ENCODE results near the gene NXNL1. TPM values are rescaled to one million over a fixed set of nuclear protein-coding genes. Genes with fewer than 3 reads are reported as not detected.

The NXNL1 gene
- total and polyA plus RNA-seq, 9 of the 15 experiments (the other 6 are each of a cell fraction or from before 2014, with no cell fraction given), result not detected

DNA sequence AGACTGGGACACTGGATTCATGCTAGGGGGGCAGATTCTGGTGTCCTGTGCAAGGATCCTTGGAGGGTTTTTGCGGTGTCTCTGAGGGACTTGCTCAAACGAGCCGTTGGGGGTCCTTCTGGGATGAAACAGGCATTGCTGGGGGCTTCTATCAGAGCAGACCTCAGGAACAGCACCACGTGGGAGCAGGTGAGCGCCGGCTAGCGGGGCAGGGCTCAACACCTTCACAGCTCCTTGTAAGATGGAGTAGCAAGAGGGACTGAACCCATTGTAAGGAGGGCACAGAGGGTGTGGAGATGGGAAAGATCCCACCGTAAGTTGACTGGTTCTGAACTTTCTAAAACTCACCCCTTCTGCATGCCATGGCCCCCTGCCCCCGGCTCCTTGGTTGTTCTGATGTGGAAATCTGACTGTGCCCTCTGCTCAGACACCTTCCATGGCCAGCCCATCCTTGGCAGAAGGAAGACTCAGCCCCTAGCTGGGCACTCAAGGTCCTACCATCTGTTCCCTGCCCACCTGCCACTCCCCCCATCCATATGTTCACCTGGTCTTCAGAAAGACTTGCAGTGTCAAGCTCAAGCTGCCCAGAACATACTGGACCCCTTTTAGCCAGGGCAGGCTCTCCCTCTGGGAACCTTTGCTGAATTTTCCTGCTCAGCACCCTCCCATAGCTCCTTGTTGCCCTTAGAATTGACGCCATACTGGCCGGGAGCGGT lies 10.8 kb upstream of the NXNL1 start:
- H3K4me3 ChIP-seq, result peak overlapping the region; percentile 76; the same call in 1 of the 2 replicates
- peaks cover 2% of the 10 kb centered on the region; the same call in 1 of the 2 replicates for H3K9me3 ChIP-seq (replicated peaks; ENCODE audit: control insufficient read depth, insufficient read depth, low read depth, low read length)
- no peaks in the 10 kb centered on the region for H3K79me2 ChIP-seq (ENCODE audit: control insufficient read depth, insufficient read depth, low read length)
- ChIA-PET CTCF (ENCODE audit: low intra/inter-chr PET ratio) (no interaction called here), POLR2A (interaction anchor here (0.6 to 0.9 kb wide), 2 partner anchors 12 to 116 kb away, joined by 3 read pairs; no protein-coding TSS in a partner anchor)
- ATAC-seq (no peak), FAIRE-seq (no peak), DNase-seq (ENCODE audit: extremely low read depth in 1 of 4, low spot score in 3 of 4) (no peak)
- H4K20me1 ChIP-seq (replicated peaks; ENCODE audit: control insufficient read depth, insufficient read depth, low read length), result no peaks in the 10 kb centered on the region
- H3K27me3 ChIP-seq (ENCODE audit: control insufficient read depth in 2 of 2, insufficient read depth in 2 of 2, low read length in 2 of 2), result no peaks in the 10 kb centered on the region
- H3K36me3 ChIP-seq (ENCODE audit: control insufficient read depth, insufficient read depth, low read length), result no peaks in the 10 kb centered on the region
- H3K9me1 ChIP-seq (ENCODE audit: control insufficient read depth, insufficient read depth, low read length), result no peaks in the 10 kb centered on the region
- TF ChIP-seq SMAD1 (IDR thresholded peaks at IDR 0.05; ENCODE audit: low read depth, low read length, partially characterized antibody) (no peak), IRF2 (CRISPR knock-in tag; IDR thresholded peaks at IDR 0.05) (0 out of 2 replicates have a peak, but pooled peaks have one; percentile 34)
- BruUV-seq (replicated peaks), result TSS peak; percentile 53
- 55% methylated on average over 11 of the region's 12 CpGs for WGBS (ENCODE audit: insufficient coverage, low coverage, missing lambda C conversion rate)
- H2AFZ ChIP-seq (ENCODE audit: low read depth, low read length), result no peak overlapping the region
- peaks cover 26 to 43% of the 10 kb centered on the region in 2 experiments for H3K4me1 ChIP-seq (replicated peaks in 1 of 2; ENCODE audit: control insufficient read depth in 2 of 2, insufficient read depth in 2 of 2, low read length in 2 of 2)
- H3K9ac ChIP-seq (ENCODE audit: insufficient read depth in 1 of 2, low read depth in 2 of 2, low read length in 2 of 2), result peak overlapping the region in 1 of 2 experiments; percentile 90; a peak in 1 of 4 replicates
- no peak overlapping the region for H3K4me2 ChIP-seq (ENCODE audit: insufficient read depth, low read length)
- no peak overlapping the region for H3K27ac ChIP-seq (ENCODE audit: extremely low read depth, low read depth, low read length)
- intact Hi-C loops (cut with micrococcal nuclease) (no loop called here), in situ Hi-C loops (cut with MboI) (no loop called here)

DNA sequence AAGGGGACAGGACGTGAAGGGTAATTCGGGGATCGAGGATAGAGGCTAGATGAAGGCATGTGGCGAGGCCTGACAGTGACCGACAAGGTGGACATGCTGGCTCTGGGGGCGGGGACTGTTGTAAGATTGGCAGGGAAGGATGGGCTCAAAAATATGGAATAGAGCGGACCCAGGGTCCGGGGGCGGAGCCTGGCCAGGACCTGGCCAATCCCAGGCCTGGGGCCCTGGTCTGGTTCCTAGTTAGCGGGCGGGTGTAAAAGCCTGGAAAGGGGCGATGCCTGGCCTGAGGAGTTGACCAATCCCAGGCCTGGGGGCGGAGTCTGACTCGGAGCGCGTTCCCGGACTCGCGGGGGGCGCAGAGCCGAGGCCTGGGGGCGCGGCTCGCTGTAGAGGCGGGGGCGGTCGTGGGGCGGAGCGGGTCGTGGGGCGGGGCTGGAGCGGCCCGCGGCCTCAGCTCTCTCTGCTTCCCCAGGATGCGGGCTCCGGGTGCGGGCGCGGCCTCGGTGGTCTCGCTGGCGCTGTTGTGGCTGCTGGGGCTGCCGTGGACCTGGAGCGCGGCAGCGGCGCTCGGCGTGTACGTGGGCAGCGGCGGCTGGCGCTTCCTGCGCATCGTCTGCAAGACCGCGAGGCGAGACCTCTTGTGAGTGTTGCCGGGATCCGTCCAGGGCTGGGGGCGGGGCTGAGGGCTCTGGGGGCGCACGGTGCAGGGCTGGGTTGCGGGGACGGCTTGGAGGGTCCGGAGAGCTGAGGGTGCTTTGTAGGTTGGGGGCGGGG lies 9.5 kb upstream of the NXNL1 start, which contains the start of gene SLC27A1:
Gene SLC27A1, plus strand, starts transcription at position 457 of the 774 bp plus-strand sequence. Its CDS starts 17 bp downstream, at position 474.
- DNase-seq (ENCODE audit: extremely low read depth in 1 of 4, low spot score in 3 of 4), result peak; percentile 92 to 99 (median 94)
- Histone ChIP-seq H3K4me3 (peak within 1 kb of the TSS; percentile 76), H3K27ac (ENCODE audit: extremely low read depth, low read depth, low read length) (peak within 1 kb of the TSS; percentile 73), H3K4me1 (replicated peaks in 1 of 2; ENCODE audit: control insufficient read depth in 2 of 2, insufficient read depth in 2 of 2, low read length in 2 of 2) (peaks cover 30 to 43% of the 10 kb centered on the region in 2 experiments), H3K9me1 (ENCODE audit: control insufficient read depth, insufficient read depth, low read length) (no peaks in the 10 kb centered on the region), H4K20me1 (replicated peaks; ENCODE audit: control insufficient read depth, insufficient read depth, low read length) (no peaks in the 10 kb centered on the region), H3K9ac (ENCODE audit: insufficient read depth in 1 of 2, low read depth in 2 of 2, low read length in 2 of 2) (peak within 1 kb of the TSS; percentile 58 to 92), H2AFZ (ENCODE audit: low read depth, low read length) (peak within 1 kb of the TSS; percentile 98), H3K9me3 (replicated peaks; ENCODE audit: control insufficient read depth, insufficient read depth, low read depth, low read length) (peaks cover 2% of the 10 kb centered on the region; the same call in 1 of the 2 replicates), H3K27me3 (ENCODE audit: control insufficient read depth in 2 of 2, insufficient read depth in 2 of 2, low read length in 2 of 2) (no peaks in the 10 kb centered on the region), H3K79me2 (ENCODE audit: control insufficient read depth, insufficient read depth, low read length) (no peaks in the 10 kb centered on the region), H3K4me2 (ENCODE audit: insufficient read depth, low read length) (peak within 1 kb of the TSS; percentile 96), H3K36me3 (ENCODE audit: control insufficient read depth, insufficient read depth, low read length) (no peaks in the 10 kb centered on the region)
- intact Hi-C loops (cut with micrococcal nuclease), result no loop called here
- in situ Hi-C loops (cut with MboI), result no loop called here
- ATAC-seq, result peak; percentile 95
- CTCF ChIA-PET (ENCODE audit: low intra/inter-chr PET ratio), result no interaction called here
- peak; percentile 97 for FAIRE-seq
- BruUV-seq (replicated peaks), result no TSS peak
- WGBS (ENCODE audit: insufficient coverage, low coverage, missing lambda C conversion rate), result under 1% methylated on average over 52 of the region's 67 CpGs
- POLR2A ChIA-PET, result interaction anchor here (0.6 to 1.0 kb wide), 2 partner anchors 25 to 41 kb away, joined by 3 to 4 read pairs; partner anchors contain the start of gene PGLS
- no peak for TF ChIP-seq ZNF586 (CRISPR knock-in tag; conservative IDR thresholded peaks at IDR 0.05)
- TF ChIP-seq, protein P1, sequence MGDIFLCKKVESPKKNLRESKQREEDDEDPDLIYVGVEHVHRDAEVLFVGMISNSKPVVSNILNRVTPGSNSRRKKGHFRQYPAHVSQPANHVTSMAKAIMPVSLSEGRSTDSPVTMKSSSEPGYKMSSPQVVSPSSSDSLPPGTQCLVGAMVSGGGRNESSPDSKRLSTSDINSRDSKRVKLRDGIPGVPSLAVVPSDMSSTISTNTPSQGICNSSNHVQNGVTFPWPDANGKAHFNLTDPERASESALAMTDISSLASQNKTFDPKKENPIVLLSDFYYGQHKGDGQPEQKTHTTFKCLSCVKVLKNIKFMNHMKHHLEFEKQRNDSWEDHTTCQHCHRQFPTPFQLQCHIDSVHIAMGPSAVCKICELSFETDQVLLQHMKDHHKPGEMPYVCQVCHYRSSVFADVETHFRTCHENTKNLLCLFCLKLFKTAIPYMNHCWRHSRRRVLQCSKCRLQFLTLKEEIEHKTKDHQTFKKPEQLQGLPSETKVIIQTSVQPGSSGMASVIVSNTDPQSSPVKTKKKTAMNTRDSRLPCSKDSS (IDR thresholded peaks at IDR 0.05; ENCODE audit: low read depth, partially characterized antibody), result no peak
- no peak for TF ChIP-seq C11orf30 (IDR thresholded peaks at IDR 0.05; ENCODE audit: low read depth)
- TF ChIP-seq ATF1 (CRISPR knock-in tag; IDR thresholded peaks at IDR 0.05), result no peak
- TF ChIP-seq ATF1 (tag; IDR thresholded peaks at IDR 0.05), result 0 out of 2 replicates have a peak, but pooled peaks have one; percentile 23
- TF ChIP-seq KLF13 (tag; IDR thresholded peaks at IDR 0.05; ENCODE audit: borderline replicate concordance, low read depth), result no peak
- TF ChIP-seq, protein P2, sequence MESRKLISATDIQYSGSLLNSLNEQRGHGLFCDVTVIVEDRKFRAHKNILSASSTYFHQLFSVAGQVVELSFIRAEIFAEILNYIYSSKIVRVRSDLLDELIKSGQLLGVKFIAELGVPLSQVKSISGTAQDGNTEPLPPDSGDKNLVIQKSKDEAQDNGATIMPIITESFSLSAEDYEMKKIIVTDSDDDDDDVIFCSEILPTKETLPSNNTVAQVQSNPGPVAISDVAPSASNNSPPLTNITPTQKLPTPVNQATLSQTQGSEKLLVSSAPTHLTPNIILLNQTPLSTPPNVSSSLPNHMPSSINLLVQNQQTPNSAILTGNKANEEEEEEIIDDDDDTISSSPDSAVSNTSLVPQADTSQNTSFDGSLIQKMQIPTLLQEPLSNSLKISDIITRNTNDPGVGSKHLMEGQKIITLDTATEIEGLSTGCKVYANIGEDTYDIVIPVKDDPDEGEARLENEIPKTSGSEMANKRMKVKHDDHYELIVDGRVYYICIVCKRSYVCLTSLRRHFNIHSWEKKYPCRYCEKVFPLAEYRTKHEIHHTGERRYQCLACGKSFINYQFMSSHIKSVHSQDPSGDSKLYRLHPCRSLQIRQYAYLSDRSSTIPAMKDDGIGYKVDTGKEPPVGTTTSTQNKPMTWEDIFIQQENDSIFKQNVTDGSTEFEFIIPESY (CRISPR knock-in tag; IDR thresholded peaks at IDR 0.05), result no peak
- TF ChIP-seq ZNF561 (CRISPR knock-in tag; conservative IDR thresholded peaks at IDR 0.05), result no peak
